Common myeloid progenitor, CD34-positive (primary cell): ENCODE data around the gene GLI3.

Source experiments
- CTCF ChIA-PET: fragments of 350-600 bp; sonication (Branson Sonifier 250); formaldehyde crosslinking; loops from one replicate; lab custom pipeline; 2021; ENCODE audit warnings: antibody characterized with exemption; lab: Charles Lee
- POLR2A ChIA-PET: fragments of 350-600 bp; sonication (Branson Sonifier 250); formaldehyde crosslinking; loops from one replicate; lab custom pipeline; 2021; ENCODE audit warnings: antibody characterized with exemption; lab: Charles Lee
- DNase-seq, 3 donors: peaks; one replicate each; pipeline versions ENCODE4 v3.0.0 to v3.0.0-alpha.2; 2013
- H3K27ac ChIP-seq, 2 experiments: 1 replicate in 1 of 2; 2 replicates in 1 of 2; pipeline ENCODE4 v1.7.0; 2013; ENCODE audit warnings: inconsistent platforms in 2 of 2, low read length in 2 of 2, mild to moderate bottlenecking in 2 of 2, low read depth in 1 of 2, moderate library complexity in 1 of 2; ENCODE audit not compliant: severe bottlenecking in 2 of 2, insufficient read depth in 1 of 2, poor library complexity in 1 of 2
- H3K27me3 ChIP-seq, 5 experiments: replicated peaks in 2 of 5; 1 replicate in 3 of 5; 2 replicates in 2 of 5; pipeline versions ENCODE4 v1.6.1 to v1.7.0; 2013; ENCODE audit warnings: low read length in 4 of 5, mild to moderate bottlenecking in 2 of 5, moderate library complexity in 2 of 5, inconsistent platforms in 1 of 5; ENCODE audit not compliant: insufficient read depth in 5 of 5, control insufficient read depth in 4 of 5
- H3K36me3 ChIP-seq, 4 experiments: 1 replicate in 2 of 4; 2 replicates in 2 of 4; pipeline versions ENCODE4 v1.6.1 to v1.7.0; 2013; ENCODE audit warnings: low read length in 3 of 4, control low read depth in 1 of 4, mild to moderate bottlenecking in 1 of 4; ENCODE audit not compliant: control insufficient read depth in 4 of 4, insufficient read depth in 4 of 4
- H3K4me1 ChIP-seq, 4 experiments: 1 replicate in 3 of 4; 2 replicates in 1 of 4; pipeline versions ENCODE4 v1.6.1 to v1.7.1; 2013; ENCODE audit warnings: low read length in 3 of 4, mild to moderate bottlenecking in 3 of 4, control low read depth in 1 of 4, inconsistent platforms in 1 of 4, moderate library complexity in 1 of 4; ENCODE audit not compliant: control insufficient read depth in 4 of 4, insufficient read depth in 4 of 4; ENCODE audit errors: control extremely low read depth in 1 of 4
- H3K4me3 ChIP-seq, 7 experiments: 1 replicate in 4 of 7; 2 replicates in 3 of 7; pipeline versions ENCODE4 v1.5.1 to v1.7.0; 2013; ENCODE audit warnings: mild to moderate bottlenecking in 7 of 7, low read length in 6 of 7, moderate library complexity in 6 of 7, inconsistent platforms in 2 of 7, low read depth in 2 of 7, control low read depth in 1 of 7; ENCODE audit not compliant: insufficient read depth in 4 of 7, control insufficient read depth in 1 of 7; ENCODE audit errors: extremely low read depth in 1 of 7
- H3K9me3 ChIP-seq, 5 experiments: 1 replicate in 4 of 5; 2 replicates in 1 of 5; pipeline versions ENCODE4 v1.6.1 to v1.7.1; 2013; ENCODE audit warnings: low read length in 4 of 5, mild to moderate bottlenecking in 2 of 5, inconsistent platforms in 1 of 5, low read depth in 1 of 5, moderate library complexity in 1 of 5; ENCODE audit not compliant: control insufficient read depth in 4 of 5, insufficient read depth in 2 of 5; ENCODE audit errors: control extremely low read depth in 1 of 5
- WGBS: methylation state at CpG from one replicate; pipeline ENCODE4 v1.1.5; 2013; ENCODE audit not compliant: insufficient coverage; 5-methylcytosine and 5-hydroxymethylcytosine counted together

GLI3 gene

GRCh38 chr7:41942468-41943093, 294.4 kb downstream of the GLI3 start:
- no peaks in the 10 kb centered on the region for H3K9me3 ChIP-seq
- peaks cover 0 to 11% (median 2%) of the 10 kb centered on the region in 5 experiments for H3K27me3 ChIP-seq
- H3K4me1 ChIP-seq: peaks cover 0 to 14% (median 5%) of the 10 kb centered on the region in 4 experiments
- peak overlapping the region in 1 of 7 experiments; percentile 23 for H3K4me3 ChIP-seq
- POLR2A ChIA-PET: no interaction called here
- H3K27ac ChIP-seq: no peak overlapping the region
- no peaks in the 10 kb centered on the region for H3K36me3 ChIP-seq
- WGBS: 67% methylated on average over 22 of the region's 23 CpGs
- no peak for DNase-seq
- CTCF ChIA-PET: interaction anchor here (0.6 to 12.6 kb wide), 22 partner anchors 9 to 1611 kb away, joined by 3 to 164 read pairs (median 4); no protein-coding TSS in a partner anchor

- Histone ChIP-seq H3K4me3 (no peak overlapping the region), H3K27me3 (peaks cover 0 to 11% (median 2%) of the 10 kb centered on the region in 5 experiments), H3K27ac (no peak overlapping the region), H3K36me3 (no peaks in the 10 kb centered on the region), H3K9me3 (no peaks in the 10 kb centered on the region), H3K4me1 (peaks cover 0 to 14% (median 5%) of the 10 kb centered on the region in 4 experiments)
- CTCF ChIA-PET: interaction anchor here (0.7 to 12.6 kb wide), 30 partner anchors 8 to 946 kb away, joined by 3 to 164 read pairs (median 4); no protein-coding TSS in a partner anchor
- POLR2A ChIA-PET: interaction anchor here (0.6 kb wide), 1 partner anchor 889 kb away, joined by 3 read pairs; no protein-coding TSS in a partner anchor
- WGBS: 15% methylated on average over 5 of the region's 6 CpGs
- peak; percentile 54 to 77 (median 72) for DNase-seq
These were observed 296.2 kb downstream of the GLI3 start for GRCh38 chr7:41940760-41941343.

GRCh38 chr7:41938371-41938770, 298.6 kb downstream of the GLI3 start:
- WGBS: no CpG with 5 or more reads among the region's 2 CpGs
- Histone ChIP-seq H3K27ac (no peak overlapping the region), H3K27me3 (peaks cover 0 to 11% (median 2%) of the 10 kb centered on the region in 5 experiments), H3K9me3 (no peaks in the 10 kb centered on the region), H3K4me3 (no peak overlapping the region), H3K4me1 (peaks cover 0 to 10% (median 5%) of the 10 kb centered on the region in 4 experiments), H3K36me3 (no peaks in the 10 kb centered on the region)
- POLR2A ChIA-PET: no interaction called here
- CTCF ChIA-PET: interaction anchor here (1.3 to 12.6 kb wide), 2 partner anchors 11 to 41 kb away, joined by 6 to 164 read pairs; no protein-coding TSS in a partner anchor
- no peak for DNase-seq

GRCh38 chr7:41933427-41933826, 303.6 kb downstream of the GLI3 start:
- Histone ChIP-seq H3K4me1 (peaks cover 0 to 11% (median 0%) of the 10 kb centered on the region in 4 experiments), H3K27ac (no peak overlapping the region), H3K4me3 (no peak overlapping the region), H3K36me3 (no peaks in the 10 kb centered on the region), H3K9me3 (peaks cover 0 to 3% (median 0%) of the 10 kb centered on the region in 5 experiments), H3K27me3 (no peaks in the 10 kb centered on the region)
- ChIA-PET CTCF (interaction anchor here (1.1 kb wide), 1 partner anchor 11 kb away, joined by 4 read pairs; no protein-coding TSS in a partner anchor), POLR2A (no interaction called here)
- DNase-seq: no peak
- WGBS: no CpG with 5 or more reads among the region's 4 CpGs

GRCh38 chr7:41931263-41931646, 305.8 kb downstream of the GLI3 start:
- DNase-seq: no peak
- peaks cover 0 to 3% (median 0%) of the 10 kb centered on the region in 5 experiments for H3K9me3 ChIP-seq
- no peak overlapping the region for H3K4me3 ChIP-seq
- CTCF ChIA-PET: interaction anchor here (1.2 to 4.1 kb wide), 2 partner anchors 10 to 12 kb away, joined by 4 to 21 read pairs; no protein-coding TSS in a partner anchor
- H3K4me1 ChIP-seq: peaks cover 0 to 23% (median 10%) of the 10 kb centered on the region in 4 experiments
- no peaks in the 10 kb centered on the region for H3K36me3 ChIP-seq
- no peaks in the 10 kb centered on the region for H3K27me3 ChIP-seq
- WGBS: 88% methylated on average over 6 of the region's 6 CpGs
- H3K27ac ChIP-seq: no peak overlapping the region
- POLR2A ChIA-PET: no interaction called here

- Histone ChIP-seq H3K4me1 (peaks cover 0 to 23% (median 10%) of the 10 kb centered on the region in 4 experiments), H3K27ac (no peak overlapping the region), H3K9me3 (peaks cover 0 to 3% (median 0%) of the 10 kb centered on the region in 5 experiments), H3K4me3 (no peak overlapping the region), H3K27me3 (no peaks in the 10 kb centered on the region), H3K36me3 (no peaks in the 10 kb centered on the region)
- 94% methylated on average over 3 of the region's 4 CpGs for WGBS
- DNase-seq: no peak
- CTCF ChIA-PET: interaction anchor here (0.8 to 4.1 kb wide), 3 partner anchors 10 to 132 kb away, joined by 3 to 21 read pairs (median 4); no protein-coding TSS in a partner anchor
- POLR2A ChIA-PET: no interaction called here
These were observed 306.3 kb downstream of the GLI3 start for GRCh38 chr7:41930538-41931262.
